Fibroblast of lung (primary cell): ENCODE results near the gene COL2A1. TPM values are rescaled to one million over a fixed set of nuclear protein-coding genes. Genes with fewer than 3 reads are reported as not detected.

Source experiments
- DNase-seq, 2 donors: peaks; one replicate each; pipeline versions ENCODE4 v3.0.0 to v3.0.0-alpha.2; 2010; ENCODE audit warnings: low read depth in 2 of 2
- H2AFZ ChIP-seq: 2 replicates; pipeline ENCODE4 v1.5.1; 2012; ENCODE audit warnings: low read length, control low read depth, inconsistent platforms
- H3K27ac ChIP-seq: 2 replicates; pipeline ENCODE4 v1.5.1; 2011; ENCODE audit warnings: low read length, control low read depth; ENCODE audit not compliant: insufficient read depth
- H3K27me3 ChIP-seq: 2 replicates; pipeline ENCODE4 v1.5.1; 2011; ENCODE audit warnings: mild to moderate bottlenecking, low read length; ENCODE audit not compliant: control insufficient read depth, insufficient read depth
- H3K36me3 ChIP-seq: 2 replicates; pipeline ENCODE4 v1.5.1; 2011; ENCODE audit warnings: low read length; ENCODE audit not compliant: control insufficient read depth, insufficient read depth
- H3K4me1 ChIP-seq: 2 replicates; pipeline ENCODE4 v1.5.1; 2011; ENCODE audit warnings: low read length; ENCODE audit not compliant: control insufficient read depth, insufficient read depth; ENCODE audit errors: extremely low read depth
- H3K4me2 ChIP-seq: 2 replicates; pipeline ENCODE4 v1.5.1; 2011; ENCODE audit warnings: low read length, control low read depth; ENCODE audit not compliant: insufficient read depth; ENCODE audit errors: extremely low read depth
- H3K4me3 ChIP-seq, 4 experiments: fragments of 200-600 bp in 1 of 4; sonication (generic) in 1 of 4; replicated peaks in 1 of 4; 2 replicates each; pipeline ENCODE4 v1.5.1; 2011 to 2016; ENCODE audit warnings: low read length in 4 of 4, low read depth in 3 of 4, mild to moderate bottlenecking in 3 of 4, control low read depth in 2 of 4, inconsistent platforms in 1 of 4, mixed read lengths in 1 of 4; ENCODE audit not compliant: insufficient read depth in 1 of 4; ENCODE audit errors: control extremely low read depth in 1 of 4
- H3K79me2 ChIP-seq: 2 replicates; pipeline ENCODE4 v1.5.1; 2012; ENCODE audit warnings: mild to moderate bottlenecking, low read length, inconsistent platforms; ENCODE audit not compliant: control insufficient read depth, insufficient read depth
- H3K9ac ChIP-seq: 2 replicates; pipeline ENCODE4 v1.5.1; 2011; ENCODE audit warnings: mild to moderate bottlenecking, low read length, control low read depth; ENCODE audit not compliant: insufficient read depth
- H3K9me3 ChIP-seq: 2 replicates; pipeline ENCODE4 v1.5.1; 2012; ENCODE audit warnings: low read depth, low read length; ENCODE audit not compliant: control insufficient read depth, insufficient read depth
- H4K20me1 ChIP-seq: 2 replicates; pipeline ENCODE4 v1.5.1; 2011; ENCODE audit warnings: low read length; ENCODE audit not compliant: control insufficient read depth, insufficient read depth; ENCODE audit errors: extremely low read depth
- CTCF ChIP-seq, 2 donors: IDR thresholded peaks in 1 of 2; conservative IDR thresholded peaks in 1 of 2; 1 replicate in 1 of 2; 2 replicates in 1 of 2; pipeline ENCODE4 v1.5.1; 2011 to 2012; ENCODE audit warnings: low read length in 2 of 2, control low read depth in 1 of 2, inconsistent platforms in 1 of 2, low read depth in 1 of 2, mild to moderate bottlenecking in 1 of 2
- EZH2 ChIP-seq: IDR thresholded peaks from 2 replicates; pipeline ENCODE4 v1.5.1; 2012; ENCODE audit warnings: low read length, control low read depth, mild to moderate bottlenecking; ENCODE audit errors: missing control alignments
- polyA plus RNA-seq, 2 donors: library from polyadenylated mRNA; depleted of rRNA in 1 of 2; stranded (reverse) in 1 of 2; unstranded in 1 of 2; fragments of >200 nt; gene quantifications; 2 replicates each; pipeline ENCODE4 v1.2.1, GENCODE V29; 2011 to 2012; ENCODE audit warnings: missing spikeins in 1 of 2
- total RNA-seq: library from RNA; depleted of rRNA; stranded (reverse); fragments of >200 nt; gene quantifications from 2 replicates; pipeline ENCODE4 v1.2.1, GENCODE V29; 2014

The COL2A1 gene
- total and polyA plus RNA-seq, 2 donors (not counting 1 experiment from before 2014, with no cell fraction given), result not detected

- Histone ChIP-seq H3K9me3 (no peaks in the 10 kb centered on the region), H3K4me2 (no peak overlapping the region), H3K27me3 (no peaks in the 10 kb centered on the region), H3K36me3 (peaks cover 2% of the 10 kb centered on the region), H2AFZ (no peak overlapping the region), H3K4me1 (no peaks in the 10 kb centered on the region), H3K9ac (no peak overlapping the region), H3K4me3 (no peak overlapping the region), H3K79me2 (no peaks in the 10 kb centered on the region), H3K27ac (no peak overlapping the region), H4K20me1 (no peaks in the 10 kb centered on the region)
- no peak for DNase-seq
- TF ChIP-seq CTCF (conservative IDR thresholded peaks at IDR 0.05 in 1 of 2, IDR thresholded peaks at IDR 0.05 in 1 of 2; ENCODE audit: low read depth in 1 of 2, low read length in 2 of 2), result no peak
Observed at GRCh38 chr12:48051681-48052080, 47.4 kb upstream of the COL2A1 start.

- H3K4me3 ChIP-seq, result no peak overlapping the region
- TF ChIP-seq EZH2 (no peak), CTCF (conservative IDR thresholded peaks at IDR 0.05 in 1 of 2, IDR thresholded peaks at IDR 0.05 in 1 of 2; ENCODE audit: low read depth in 1 of 2, low read length in 2 of 2) (no peak)
Observed at GRCh38 chr12:48050174-48050573, 45.9 kb upstream of the COL2A1 start.

GRCh38 chr12:48045965-48046518 lies 41.8 kb upstream of the COL2A1 start:
- DNase-seq, result no peak
- no peak for TF ChIP-seq CTCF (conservative IDR thresholded peaks at IDR 0.05 in 1 of 2, IDR thresholded peaks at IDR 0.05 in 1 of 2; ENCODE audit: low read depth in 1 of 2, low read length in 2 of 2)
- TF ChIP-seq EZH2, result no peak
- H3K9me3 ChIP-seq, result no peaks in the 10 kb centered on the region
- no peak overlapping the region for H3K27ac ChIP-seq
- no peak overlapping the region for H3K4me2 ChIP-seq
- H3K27me3 ChIP-seq, result no peaks in the 10 kb centered on the region
- no peaks in the 10 kb centered on the region for H3K4me1 ChIP-seq
- H3K36me3 ChIP-seq, result peaks cover 2% of the 10 kb centered on the region
- no peaks in the 10 kb centered on the region for H4K20me1 ChIP-seq
- H3K4me3 ChIP-seq, result no peak overlapping the region
- H3K9ac ChIP-seq, result no peak overlapping the region
- no peak overlapping the region for H2AFZ ChIP-seq
- no peaks in the 10 kb centered on the region for H3K79me2 ChIP-seq

More at GRCh38 chr12:48050174-48050573, 45.9 kb upstream of the COL2A1 start:
- H3K79me2 ChIP-seq, result no peaks in the 10 kb centered on the region
- H3K9ac ChIP-seq, result no peak overlapping the region
- DNase-seq, result no peak
- H3K4me1 ChIP-seq, result no peaks in the 10 kb centered on the region
- no peak overlapping the region for H2AFZ ChIP-seq
- no peak overlapping the region for H3K27ac ChIP-seq
- H3K27me3 ChIP-seq, result no peaks in the 10 kb centered on the region
- H4K20me1 ChIP-seq, result no peaks in the 10 kb centered on the region
- H3K9me3 ChIP-seq, result no peaks in the 10 kb centered on the region
- peaks cover under 1% of the 10 kb centered on the region for H3K36me3 ChIP-seq
- H3K4me2 ChIP-seq, result no peak overlapping the region
